Nephron progenitor cell (in vitro differentiated cells): Measurements from ENCODE around the gene ARF3.

Experiments used
- DNase-seq: peaks from one replicate; pipeline ENCODE4 v3.0.0; 2021
- H3K27ac Mint-ChIP-seq: 2 replicates; pipeline ENCODE4 v1.8.0; 2021; ENCODE audit warnings: mild to moderate bottlenecking, moderate library complexity, mixed read lengths
- H3K27me3 Mint-ChIP-seq: 2 replicates; pipeline ENCODE4 v1.8.0; 2021; ENCODE audit warnings: mild to moderate bottlenecking, low read depth, mixed read lengths; ENCODE audit not compliant: poor library complexity
- H3K36me3 Mint-ChIP-seq: 2 replicates; pipeline ENCODE4 v1.8.0; 2021; ENCODE audit warnings: low read depth, mixed read lengths
- H3K4me1 Mint-ChIP-seq: 2 replicates; pipeline ENCODE4 v1.8.0; 2021; ENCODE audit warnings: mixed read lengths
- H3K4me3 Mint-ChIP-seq: 2 replicates; pipeline ENCODE4 v1.8.0; 2021; ENCODE audit warnings: mild to moderate bottlenecking, moderate library complexity, mixed read lengths
- H3K9me3 Mint-ChIP-seq: 2 replicates; pipeline ENCODE4 v1.8.0; 2021; ENCODE audit warnings: mild to moderate bottlenecking, moderate library complexity, mixed read lengths
- TF ChIP-seq, protein P1 (sequence below): fragments of 200-600 bp; sonication (generic); IDR thresholded peaks from 2 replicates; pipeline ENCODE4 v1.5.0; 2021; ENCODE audit warnings: antibody characterized with exemption

The ARF3 gene

DNA sequence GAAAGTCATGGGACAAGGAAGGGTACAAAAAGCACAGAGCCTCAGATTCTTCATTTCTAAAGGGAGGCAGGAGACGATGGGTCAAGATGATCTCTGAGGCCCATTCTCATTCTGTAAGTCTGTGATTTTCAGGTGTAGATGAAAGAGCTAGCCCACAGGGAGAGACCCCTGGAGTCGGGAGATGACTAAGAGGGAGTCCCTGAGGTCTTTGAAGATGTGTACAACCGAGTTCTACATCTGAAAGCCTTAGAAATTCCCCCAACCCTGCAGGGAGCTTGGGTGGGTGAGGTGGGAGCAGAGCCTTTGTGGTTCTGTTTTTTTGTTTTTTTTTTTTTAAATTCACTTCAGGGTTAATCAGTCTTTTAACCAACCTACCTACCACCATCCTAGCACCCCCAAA lies 11.2 kb upstream of the ARF3 start:
- Mint-ChIP-seq H3K27ac (no peak overlapping the region), H3K36me3 (no peaks in the 10 kb centered on the region), H3K4me1 (peaks cover 58% of the 10 kb centered on the region), H3K9me3 (no peaks in the 10 kb centered on the region), H3K4me3 (peak overlapping the region; percentile 41), H3K27me3 (peaks cover 62% of the 10 kb centered on the region)
- TF ChIP-seq, protein P1, sequence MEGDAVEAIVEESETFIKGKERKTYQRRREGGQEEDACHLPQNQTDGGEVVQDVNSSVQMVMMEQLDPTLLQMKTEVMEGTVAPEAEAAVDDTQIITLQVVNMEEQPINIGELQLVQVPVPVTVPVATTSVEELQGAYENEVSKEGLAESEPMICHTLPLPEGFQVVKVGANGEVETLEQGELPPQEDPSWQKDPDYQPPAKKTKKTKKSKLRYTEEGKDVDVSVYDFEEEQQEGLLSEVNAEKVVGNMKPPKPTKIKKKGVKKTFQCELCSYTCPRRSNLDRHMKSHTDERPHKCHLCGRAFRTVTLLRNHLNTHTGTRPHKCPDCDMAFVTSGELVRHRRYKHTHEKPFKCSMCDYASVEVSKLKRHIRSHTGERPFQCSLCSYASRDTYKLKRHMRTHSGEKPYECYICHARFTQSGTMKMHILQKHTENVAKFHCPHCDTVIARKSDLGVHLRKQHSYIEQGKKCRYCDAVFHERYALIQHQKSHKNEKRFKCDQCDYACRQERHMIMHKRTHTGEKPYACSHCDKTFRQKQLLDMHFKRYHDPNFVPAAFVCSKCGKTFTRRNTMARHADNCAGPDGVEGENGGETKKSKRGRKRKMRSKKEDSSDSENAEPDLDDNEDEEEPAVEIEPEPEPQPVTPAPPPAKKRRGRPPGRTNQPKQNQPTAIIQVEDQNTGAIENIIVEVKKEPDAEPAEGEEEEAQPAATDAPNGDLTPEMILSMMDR = no peak
- no peak for DNase-seq

DNA sequence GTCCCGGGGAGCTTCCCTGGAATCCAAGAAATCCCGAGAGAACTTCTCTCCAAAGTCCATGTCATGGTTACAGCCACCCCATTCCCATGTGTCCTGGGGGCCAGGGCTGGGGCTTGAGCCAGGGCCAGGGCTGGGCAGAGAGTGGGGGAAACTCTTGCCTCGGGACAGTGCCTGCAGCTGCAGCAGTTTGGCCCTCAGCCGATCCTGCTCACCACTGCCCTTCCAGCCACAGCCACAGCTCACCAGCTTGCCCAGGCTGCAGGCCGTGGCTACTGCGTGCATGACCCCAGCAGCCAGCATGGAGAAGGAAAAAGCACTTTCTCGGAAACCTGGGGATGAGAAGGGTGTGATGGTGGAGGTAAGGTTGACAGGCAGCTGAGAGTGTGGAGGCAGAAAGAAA lies 10.7 kb upstream of the ARF3 start:
- TF ChIP-seq, protein P1 = no peak
- Mint-ChIP-seq H3K4me1 (peaks cover 55% of the 10 kb centered on the region), H3K36me3 (no peaks in the 10 kb centered on the region), H3K27me3 (peaks cover 57% of the 10 kb centered on the region), H3K27ac (no peak overlapping the region), H3K4me3 (no peak overlapping the region), H3K9me3 (no peaks in the 10 kb centered on the region)
- no peak for DNase-seq

DNA sequence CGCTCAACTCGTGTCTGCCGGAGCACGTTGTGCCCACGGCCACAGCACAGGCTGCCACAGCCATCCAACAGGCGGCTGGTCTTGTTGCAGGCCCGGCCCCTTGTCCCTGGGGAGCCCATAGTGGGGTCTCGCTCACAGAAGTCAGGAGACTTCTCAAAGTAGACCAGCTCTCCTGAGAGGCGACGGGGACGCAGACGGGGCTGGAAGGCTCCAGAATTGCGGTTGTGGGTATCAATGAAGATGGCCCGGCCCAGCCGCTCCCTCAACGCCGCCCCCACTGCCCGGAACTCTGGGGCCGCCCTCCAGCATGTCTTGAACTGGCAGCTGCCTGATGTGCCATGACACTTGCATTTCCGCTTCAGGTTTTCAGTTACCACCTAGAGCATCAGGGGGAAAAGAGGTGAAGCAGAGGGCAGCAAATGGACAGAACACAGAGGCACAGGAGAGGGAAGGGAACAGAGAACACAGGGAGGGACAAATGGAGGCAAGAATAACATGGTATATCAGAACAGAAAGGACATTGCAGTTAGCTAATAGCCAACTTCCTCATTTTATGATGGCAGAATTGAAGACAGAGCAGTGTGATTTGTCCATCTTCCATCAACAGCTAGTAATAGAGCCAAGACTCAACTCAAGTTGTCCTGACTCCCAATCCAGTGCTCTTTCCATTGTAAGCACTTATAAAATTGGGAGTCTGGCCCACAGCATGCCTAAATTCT lies 9.0 kb upstream of the ARF3 start:
- DNase-seq = no peak
- TF ChIP-seq, protein P1 = no peak
- Mint-ChIP-seq H3K27ac (no peak overlapping the region), H3K4me1 (peaks cover 54% of the 10 kb centered on the region), H3K9me3 (no peaks in the 10 kb centered on the region), H3K4me3 (no peak overlapping the region), H3K27me3 (peaks cover 43% of the 10 kb centered on the region), H3K36me3 (no peaks in the 10 kb centered on the region)

DNA sequence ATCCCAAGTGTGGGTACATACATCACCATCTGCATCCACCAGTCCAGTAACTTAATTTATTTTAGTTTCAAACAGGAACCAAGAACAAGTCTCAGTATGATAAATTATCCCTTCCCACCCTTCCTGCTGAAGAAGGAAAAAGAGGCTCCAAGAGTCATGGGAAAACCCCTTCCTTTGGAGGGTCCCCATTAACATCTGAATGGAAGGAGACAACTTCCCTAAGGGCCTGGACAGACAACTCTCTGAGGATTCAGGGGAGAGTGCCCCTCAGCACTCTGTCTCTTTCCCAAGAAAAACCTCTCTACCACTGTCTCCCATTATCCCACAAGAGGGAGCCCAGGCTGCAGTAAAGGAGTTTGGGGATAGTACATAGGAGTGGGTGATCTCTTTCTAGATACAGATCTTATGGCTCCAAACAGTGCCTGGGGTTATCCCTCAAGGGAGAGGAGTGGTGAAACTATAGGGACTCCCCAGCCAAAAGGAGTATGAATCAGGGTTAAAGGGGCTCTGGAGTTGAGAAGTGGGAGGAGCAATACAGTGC lies 8.1 kb upstream of the ARF3 start:
- Mint-ChIP-seq H3K9me3 (no peaks in the 10 kb centered on the region), H3K27ac (no peak overlapping the region), H3K36me3 (no peaks in the 10 kb centered on the region), H3K4me3 (no peak overlapping the region), H3K27me3 (peaks cover 33% of the 10 kb centered on the region), H3K4me1 (peaks cover 53% of the 10 kb centered on the region)
- TF ChIP-seq, protein P1 = no peak
- no peak for DNase-seq

DNA sequence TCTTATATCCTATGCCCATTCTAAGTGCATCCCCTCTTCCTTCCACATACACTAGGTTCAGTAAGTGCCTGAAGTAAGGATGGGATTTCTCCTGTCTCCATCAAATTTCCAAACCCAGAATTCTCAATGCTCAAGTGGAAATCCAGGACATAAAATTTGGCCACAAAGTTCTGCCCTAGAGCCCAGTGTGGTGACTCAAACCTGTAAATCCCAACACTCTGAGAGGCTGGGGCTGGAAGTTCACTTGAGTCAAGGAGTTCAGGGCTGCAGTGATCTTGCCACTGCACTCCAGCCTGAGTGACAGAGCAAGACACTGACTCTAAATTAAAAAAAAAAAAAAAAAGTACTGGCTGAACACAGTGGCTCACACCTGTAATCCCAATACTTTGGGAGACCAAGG lies 4.5 kb upstream of the ARF3 start:
- no peak for DNase-seq
- Mint-ChIP-seq H3K36me3 (no peaks in the 10 kb centered on the region), H3K4me1 (peaks cover 45% of the 10 kb centered on the region), H3K27ac (no peak overlapping the region), H3K4me3 (no peak overlapping the region), H3K27me3 (peaks cover 11% of the 10 kb centered on the region), H3K9me3 (no peaks in the 10 kb centered on the region)
- TF ChIP-seq, protein P1 = no peak

DNA sequence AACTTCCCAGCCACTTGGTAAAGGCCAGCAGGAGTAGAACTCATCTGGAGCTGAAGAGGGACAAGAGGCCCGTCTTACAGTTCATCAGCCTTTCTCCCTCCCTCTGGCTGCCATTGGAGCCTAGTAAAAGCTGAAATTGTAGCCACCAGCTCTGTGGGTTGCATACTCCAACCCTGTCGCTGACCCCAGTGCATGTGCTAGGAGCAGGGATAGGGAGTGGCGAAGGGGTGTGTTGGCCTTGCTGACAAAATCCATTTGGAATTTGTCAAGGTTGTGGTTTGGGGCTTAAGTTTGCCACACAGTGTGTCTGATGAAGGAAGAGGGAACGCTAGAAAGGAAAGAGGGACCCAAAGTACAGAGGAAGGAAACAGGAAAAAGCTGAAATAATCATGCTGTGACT lies 4.0 kb upstream of the ARF3 start:
- no peak overlapping the region for H3K4me3 Mint-ChIP-seq
- DNase-seq = no peak
- H3K9me3 Mint-ChIP-seq = no peaks in the 10 kb centered on the region
- TF ChIP-seq, protein P1 = no peak
- H3K27ac Mint-ChIP-seq = no peak overlapping the region
- peaks cover under 1% of the 10 kb centered on the region for H3K36me3 Mint-ChIP-seq
- peaks cover 11% of the 10 kb centered on the region for H3K27me3 Mint-ChIP-seq
- H3K4me1 Mint-ChIP-seq = peaks cover 43% of the 10 kb centered on the region
